ENCODE results near the gene C12orf43. TPM values are rescaled to one million over a fixed set of nuclear protein-coding genes. Genes with fewer than 3 reads are reported as not detected.

The C12orf43 gene
- total RNA-seq, 2 donors from 2014 or later: 12.3 to 12.7 TPM

- no peak for DNase-seq (ENCODE audit: low spot score)
- TF ChIP-seq, protein P1, sequence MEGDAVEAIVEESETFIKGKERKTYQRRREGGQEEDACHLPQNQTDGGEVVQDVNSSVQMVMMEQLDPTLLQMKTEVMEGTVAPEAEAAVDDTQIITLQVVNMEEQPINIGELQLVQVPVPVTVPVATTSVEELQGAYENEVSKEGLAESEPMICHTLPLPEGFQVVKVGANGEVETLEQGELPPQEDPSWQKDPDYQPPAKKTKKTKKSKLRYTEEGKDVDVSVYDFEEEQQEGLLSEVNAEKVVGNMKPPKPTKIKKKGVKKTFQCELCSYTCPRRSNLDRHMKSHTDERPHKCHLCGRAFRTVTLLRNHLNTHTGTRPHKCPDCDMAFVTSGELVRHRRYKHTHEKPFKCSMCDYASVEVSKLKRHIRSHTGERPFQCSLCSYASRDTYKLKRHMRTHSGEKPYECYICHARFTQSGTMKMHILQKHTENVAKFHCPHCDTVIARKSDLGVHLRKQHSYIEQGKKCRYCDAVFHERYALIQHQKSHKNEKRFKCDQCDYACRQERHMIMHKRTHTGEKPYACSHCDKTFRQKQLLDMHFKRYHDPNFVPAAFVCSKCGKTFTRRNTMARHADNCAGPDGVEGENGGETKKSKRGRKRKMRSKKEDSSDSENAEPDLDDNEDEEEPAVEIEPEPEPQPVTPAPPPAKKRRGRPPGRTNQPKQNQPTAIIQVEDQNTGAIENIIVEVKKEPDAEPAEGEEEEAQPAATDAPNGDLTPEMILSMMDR (IDR thresholded peaks at IDR 0.05): no peak
- Histone ChIP-seq H3K36me3 (no peaks in the 10 kb centered on the region), H3K4me1 (ENCODE audit: control insufficient read depth in 1 of 2, low read depth in 2 of 2) (peaks cover 0 to 12% of the 10 kb centered on the region in 2 donors), H3K27me3 (replicated peaks; ENCODE audit: insufficient read depth) (no peaks in the 10 kb centered on the region), H3K9me3 (no peaks in the 10 kb centered on the region), H3K4me3 (no peak overlapping the region), H3K27ac (no peak overlapping the region)
- ATAC-seq (ENCODE audit: insufficient number of reproducible peaks, low FRiP score, low read depth): no peak
These were observed 38.6 kb downstream of the C12orf43 start for GRCh38 chr12:120977531-120978295.

- H3K4me1 ChIP-seq (ENCODE audit: control insufficient read depth in 1 of 2, low read depth in 2 of 2): peaks cover 0 to 2% of the 10 kb centered on the region in 2 donors
- no peak overlapping the region for H3K27ac ChIP-seq
- no peak overlapping the region for H3K4me3 ChIP-seq
- ATAC-seq (ENCODE audit: insufficient number of reproducible peaks, low FRiP score, low read depth): no peak
- no peaks in the 10 kb centered on the region for H3K9me3 ChIP-seq
- no peaks in the 10 kb centered on the region for H3K36me3 ChIP-seq
- DNase-seq (ENCODE audit: low spot score): no peak
- TF ChIP-seq, protein P1 (IDR thresholded peaks at IDR 0.05): no peak
- no peaks in the 10 kb centered on the region for H3K27me3 ChIP-seq (replicated peaks; ENCODE audit: insufficient read depth)
These were observed 43.3 kb downstream of the C12orf43 start for GRCh38 chr12:120972870-120973543.

DNA sequence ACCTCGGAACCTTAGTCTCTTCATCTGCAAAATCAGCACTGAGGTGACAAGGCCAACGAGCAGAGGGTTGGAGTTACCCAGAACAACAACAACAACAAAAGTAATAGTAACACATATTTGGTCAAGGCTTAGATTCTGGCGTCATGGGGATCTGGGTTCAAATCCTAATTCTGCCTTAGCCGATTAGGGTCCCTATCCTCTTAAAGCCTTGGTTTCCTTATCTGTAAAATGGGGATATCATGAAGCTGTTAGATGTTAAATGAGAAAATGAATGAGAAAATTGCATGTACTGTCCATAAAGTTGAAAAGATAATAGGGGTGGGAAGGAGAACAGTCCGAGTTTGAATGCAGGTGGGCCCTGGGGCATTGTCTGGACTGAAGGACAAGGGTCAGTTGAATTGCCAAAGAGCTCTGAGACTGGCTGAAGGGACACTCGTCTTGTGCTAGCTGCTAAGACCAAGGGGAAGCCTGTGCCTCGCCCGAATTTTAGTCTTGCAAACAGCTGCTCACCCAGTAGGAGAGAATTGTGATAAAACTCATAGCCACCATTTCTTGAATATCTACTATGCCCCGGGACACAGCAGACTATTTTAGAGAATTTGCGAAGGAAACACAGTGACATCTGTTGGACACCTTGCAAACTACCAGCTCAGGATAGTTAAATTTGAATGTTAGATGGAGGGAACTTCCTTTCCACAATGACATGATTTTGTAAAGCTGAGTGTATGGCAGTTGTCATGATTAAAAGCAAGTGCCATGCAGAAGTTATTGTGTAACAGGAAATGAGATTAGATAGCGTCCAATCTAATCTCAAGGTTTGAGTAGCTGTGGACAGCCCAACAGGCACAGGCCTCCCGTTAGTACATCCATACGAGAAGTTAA lies 44.7 kb downstream of the C12orf43 start:
- no peaks in the 10 kb centered on the region for H3K4me1 ChIP-seq (ENCODE audit: control insufficient read depth in 1 of 2, low read depth in 2 of 2)
- DNase-seq (ENCODE audit: low spot score) (no peak), ATAC-seq (ENCODE audit: insufficient number of reproducible peaks, low FRiP score, low read depth) (no peak)
- H3K27me3 ChIP-seq (replicated peaks; ENCODE audit: insufficient read depth): no peaks in the 10 kb centered on the region
- H3K9me3 ChIP-seq: no peaks in the 10 kb centered on the region
- TF ChIP-seq, protein P1 (IDR thresholded peaks at IDR 0.05): peak; percentile 72
- no peak overlapping the region for H3K4me3 ChIP-seq
- no peaks in the 10 kb centered on the region for H3K36me3 ChIP-seq
- no peak overlapping the region for H3K27ac ChIP-seq

DNA sequence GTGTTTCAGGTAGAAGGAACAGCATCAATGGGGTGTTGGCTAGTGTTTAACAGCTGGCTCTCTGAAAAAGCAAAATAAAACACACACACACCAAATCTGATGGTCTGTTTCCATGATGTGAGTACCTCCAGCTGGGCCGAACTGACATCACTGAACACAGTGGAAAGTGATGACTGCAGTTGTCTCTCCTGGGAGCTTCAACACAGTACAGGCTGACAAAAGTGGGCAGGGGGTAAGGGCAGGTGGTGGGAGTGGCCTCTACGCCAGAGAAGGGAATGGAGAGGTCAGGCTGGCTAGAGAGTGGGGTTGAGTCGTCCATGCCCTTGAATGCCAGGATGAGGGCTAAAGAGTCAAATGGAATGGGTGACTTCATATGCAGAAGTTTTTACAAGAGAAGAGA lies 46.0 kb downstream of the C12orf43 start:
- ATAC-seq (ENCODE audit: insufficient number of reproducible peaks, low FRiP score, low read depth): no peak
- no peak overlapping the region for H3K4me3 ChIP-seq
- no peaks in the 10 kb centered on the region for H3K4me1 ChIP-seq (ENCODE audit: control insufficient read depth in 1 of 2, low read depth in 2 of 2)
- no peaks in the 10 kb centered on the region for H3K36me3 ChIP-seq
- no peak for DNase-seq (ENCODE audit: low spot score)
- no peaks in the 10 kb centered on the region for H3K9me3 ChIP-seq
- H3K27me3 ChIP-seq (replicated peaks; ENCODE audit: insufficient read depth): no peaks in the 10 kb centered on the region
- no peak overlapping the region for H3K27ac ChIP-seq
- TF ChIP-seq, protein P1 (IDR thresholded peaks at IDR 0.05): no peak

Data from thoracic aorta (tissue), 2 donors.